ENCODE results near the gene EFEMP1. TPM values are rescaled to one million over a fixed set of nuclear protein-coding genes. Genes with fewer than 3 reads are reported as not detected.

Gene EFEMP1
- total and polyA plus RNA-seq, 2 of the 13 experiments (the other 11 are each of a cell fraction or from before 2014, with no cell fraction given): not detected

GRCh38 chr2:55844986-55845385 lies 78.6 kb downstream of the EFEMP1 start:
- H3K4me3 ChIP-seq (replicated peaks in 1 of 3; ENCODE audit: insufficient read depth in 1 of 3, low read depth in 2 of 3, low read length in 3 of 3): no peak overlapping the region
- no peaks in the 10 kb centered on the region for H3K9me3 ChIP-seq (ENCODE audit: low read length)
- no TSS peak for BruUV-seq (replicated peaks)
- TF ChIP-seq FOXC1 (CRISPR knock-in tag; IDR thresholded peaks at IDR 0.05; ENCODE audit: borderline replicate concordance): no peak
- no peak for TF ChIP-seq THAP11 (CRISPR knock-in tag; IDR thresholded peaks at IDR 0.05)
- TF ChIP-seq ZSCAN29 (CRISPR knock-in tag; conservative IDR thresholded peaks at IDR 0.05): no peak
- TF ChIP-seq ZFP62 (CRISPR knock-in tag; IDR thresholded peaks at IDR 0.05): no peak
- no peak for TF ChIP-seq TBX2 (CRISPR knock-in tag; IDR thresholded peaks at IDR 0.05; ENCODE audit: borderline replicate concordance)
- no peak for TF ChIP-seq ZNF530 (CRISPR knock-in tag; IDR thresholded peaks at IDR 0.05; ENCODE audit: low read depth)
- no peak for TF ChIP-seq SMYD3 (CRISPR knock-in tag; IDR thresholded peaks at IDR 0.05)
- TF ChIP-seq CREBL2 (CRISPR knock-in tag; IDR thresholded peaks at IDR 0.05; ENCODE audit: borderline replicate concordance): no peak
- no peak for TF ChIP-seq RFX3 (CRISPR knock-in tag; IDR thresholded peaks at IDR 0.05)
- no peak for TF ChIP-seq PLSCR1 (CRISPR knock-in tag; IDR thresholded peaks at IDR 0.05; ENCODE audit: borderline replicate concordance)
- no peak for TF ChIP-seq GPN1 (CRISPR knock-in tag; IDR thresholded peaks at IDR 0.05; ENCODE audit: borderline replicate concordance)
- TF ChIP-seq CTCF (CRISPR knock-in tag; IDR thresholded peaks at IDR 0.05): no peak
- no peak for TF ChIP-seq CHD2 (IDR thresholded peaks at IDR 0.05; ENCODE audit: low read depth, low read length)
- TF ChIP-seq HMG20A (CRISPR knock-in tag; IDR thresholded peaks at IDR 0.05; ENCODE audit: borderline replicate concordance): no peak
- TF ChIP-seq ZNF687 (CRISPR knock-in tag; IDR thresholded peaks at IDR 0.05): no peak
- TF ChIP-seq ISX (CRISPR knock-in tag; conservative IDR thresholded peaks at IDR 0.05): no peak
- TF ChIP-seq WIZ (CRISPR knock-in tag; IDR thresholded peaks at IDR 0.05): no peak
- in situ Hi-C loops (cut with HindIII; ENCODE audit: extremely low pct_ligation_motif_present, low pct_unique_long_range_greater_than_20kb): no loop called here
- ChIA-PET CTCF (ENCODE audit: low intra/inter-chr PET ratio, low total read pairs) (no interaction called here), POLR2A (no interaction called here)
- no peaks in the 10 kb centered on the region for H3K36me3 ChIP-seq (replicated peaks in 1 of 2; ENCODE audit: control insufficient read depth in 1 of 2, insufficient read depth in 2 of 2, low read length in 2 of 2)
- ATAC-seq (no peak), FAIRE-seq (no peak), DNase-seq (ENCODE audit: low spot score) (no peak)
- H2AFZ ChIP-seq (ENCODE audit: low read length): no peak overlapping the region
- H3K27ac ChIP-seq (ENCODE audit: extremely low read length, insufficient read depth, low read length): no peak overlapping the region
- no peaks in the 10 kb centered on the region for H4K20me1 ChIP-seq (ENCODE audit: insufficient read depth, low read length)
- no peak overlapping the region for H3K9ac ChIP-seq (ENCODE audit: insufficient read depth, low read depth, low read length)
- intact Hi-C loops (cut with micrococcal nuclease; ENCODE audit: unreplicated experiment): no loop called here
- WGBS (ENCODE audit: low lambda C conversion rate): 19% methylated on average over 2 of the region's 2 CpGs
- H3K79me2 ChIP-seq (ENCODE audit: insufficient read depth, low read length): no peaks in the 10 kb centered on the region
- H3K27me3 ChIP-seq (ENCODE audit: control insufficient read depth in 1 of 2, insufficient read depth in 2 of 2, low read length in 2 of 2): peaks cover 0 to 8% of the 10 kb centered on the region in 2 experiments; a peak in 2 of 5 replicates
- H3K4me2 ChIP-seq (ENCODE audit: low read depth, low read length): no peak overlapping the region
- peaks cover 40% of the 10 kb centered on the region for H3K4me1 ChIP-seq (ENCODE audit: insufficient read depth, low read length)
